SK-MEL-5 (cell line): ENCODE measurements around the gene PPP2R2D. TPM values are rescaled to one million over a fixed set of nuclear protein-coding genes. Genes with fewer than 3 reads are reported as not detected.
A peak's percentile ranks its signal among the peaks of the same experiment; 100 is the strongest.

Experiments used
- DNase-seq: peaks from one replicate; pipeline ENCODE4 v3.0.0-alpha.2; 2016; ENCODE audit warnings: low read depth, low spot score
- in situ Hi-C: cut with HindIII; loops from 2 replicates; pipeline ENCODE4 v1.10.0; 2016; ENCODE audit warnings: low sequenced_read_pairs, high pct_unique_total_duplicates, low pct_unique_long_range_greater_than_20kb
- polyA plus RNA-seq, 2 experiments: library from polyadenylated mRNA; depleted of rRNA; stranded (reverse); fragments of >200 nt; gene quantifications; 2 replicates each; pipeline ENCODE4 v1.2.3, GENCODE V29; 2015
- total RNA-seq: library from RNA; depleted of rRNA; stranded (reverse); fragments of >200 nt; shearing (Covaris generic); gene quantifications from 2 replicates; pipeline ENCODE4 v1.2.3, GENCODE V29; 2014; rRNA removed

Gene PPP2R2D
- 22.8 and 23.6 TPM in 2 replicates for total RNA-seq
- 10.8 and 14.0 TPM in 2 replicates for polyA plus RNA-seq (2015; cell fraction: cytosol; rRNA removed)
- polyA plus RNA-seq (2015; cell fraction: nucleus; rRNA removed): 21.6 and 23.4 TPM in 2 replicates

DNA sequence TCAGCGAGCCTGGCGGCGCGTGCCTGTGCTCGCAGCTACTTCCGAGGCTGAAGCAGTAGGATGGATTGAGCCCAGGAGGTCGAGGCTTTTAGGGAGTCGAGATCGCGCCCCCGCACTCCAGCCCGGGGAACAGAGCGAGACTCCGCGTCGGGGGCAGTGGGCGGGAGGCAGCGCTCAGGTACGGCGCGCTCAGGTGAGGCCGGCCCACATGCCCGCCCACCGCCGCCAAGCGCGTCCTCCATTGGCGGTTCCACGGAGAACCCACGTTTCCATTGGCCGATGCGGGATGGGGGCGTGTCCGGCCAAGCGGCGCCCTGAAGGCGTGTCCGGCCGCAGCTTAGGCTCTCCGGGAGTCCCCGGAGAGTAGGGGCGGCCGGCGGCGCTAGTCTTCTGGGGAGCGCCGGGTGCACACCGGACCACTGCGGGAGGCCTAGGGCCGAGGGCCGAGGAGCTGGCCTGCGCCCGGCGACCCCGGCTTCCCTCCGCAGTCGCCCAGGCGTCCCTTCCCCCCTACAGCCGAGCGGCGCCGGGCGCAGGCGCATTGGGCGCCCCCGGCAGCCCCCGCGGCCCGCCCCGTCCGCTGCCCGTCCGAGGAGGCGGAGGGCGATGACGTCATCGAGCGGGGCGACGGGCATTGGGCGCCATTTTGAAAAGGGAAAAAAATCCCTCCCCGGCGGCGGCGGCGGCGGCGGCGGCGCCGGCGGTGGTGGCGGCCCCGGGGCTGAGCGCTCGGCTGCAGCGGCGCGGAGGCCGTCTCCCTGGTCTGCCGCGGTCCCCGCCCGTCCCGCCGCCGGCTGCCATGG is at the start of gene PPP2R2D:
Gene PPP2R2D, plus strand, starts transcription at position 659 of the 803 bp plus-strand sequence. Its CDS starts 141 bp downstream, at position 800.
- peak; percentile 87 for DNase-seq
- in situ Hi-C loops: no loop called here

DNA sequence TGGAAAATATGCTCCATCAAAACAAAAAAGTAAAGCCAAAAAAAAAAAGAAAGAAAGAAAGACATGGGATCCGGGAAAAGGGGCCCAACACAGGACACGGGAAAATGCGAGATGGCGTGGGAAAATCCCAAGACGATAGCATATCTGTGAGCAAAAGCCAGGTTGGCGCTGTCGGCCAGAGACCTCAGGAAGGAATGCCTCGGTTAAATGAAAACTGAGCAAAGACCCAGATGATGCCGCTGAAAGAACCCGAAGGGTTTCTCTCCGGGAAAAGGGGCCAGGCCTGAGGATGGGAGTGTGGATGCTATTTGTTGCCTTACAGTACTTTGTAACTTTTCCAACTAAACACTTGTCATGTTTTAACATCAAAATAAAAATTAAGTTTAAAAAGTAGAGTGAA is 49.5 kb upstream of the PPP2R2D start:
- DNase-seq: no peak
- in situ Hi-C loops: no loop called here

DNA sequence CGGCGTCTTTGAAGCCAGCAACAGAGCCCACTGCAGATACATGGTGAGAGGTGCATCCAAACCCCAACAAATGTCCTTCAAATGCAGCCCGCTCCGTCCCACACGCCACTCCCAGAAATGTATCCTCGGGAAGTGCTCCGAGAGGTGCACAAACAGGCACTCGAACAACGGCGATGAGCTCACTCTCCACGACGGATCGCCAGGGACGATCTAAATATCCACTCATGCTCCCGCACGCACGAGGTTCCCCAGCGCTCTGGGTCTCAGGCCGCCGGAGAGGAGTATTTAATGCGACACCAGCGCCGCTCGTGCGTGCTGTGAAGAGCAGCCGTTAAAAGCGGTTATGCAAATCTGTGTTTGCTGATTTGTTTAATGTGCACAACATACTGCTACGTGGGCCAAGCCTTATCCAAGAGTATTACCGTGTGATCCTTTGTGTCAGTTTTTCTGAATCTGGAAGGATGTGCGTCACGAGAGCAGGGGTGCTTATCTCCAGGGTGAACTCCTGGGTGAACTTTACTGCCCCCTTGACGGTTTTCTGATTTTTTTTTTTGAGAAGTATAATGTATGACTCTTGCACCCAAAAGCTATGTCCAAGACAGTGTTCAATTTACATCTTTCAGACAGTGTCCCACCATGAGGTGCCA is 48.5 kb upstream of the PPP2R2D start:
- DNase-seq: no peak
- in situ Hi-C loops: no loop called here

DNA sequence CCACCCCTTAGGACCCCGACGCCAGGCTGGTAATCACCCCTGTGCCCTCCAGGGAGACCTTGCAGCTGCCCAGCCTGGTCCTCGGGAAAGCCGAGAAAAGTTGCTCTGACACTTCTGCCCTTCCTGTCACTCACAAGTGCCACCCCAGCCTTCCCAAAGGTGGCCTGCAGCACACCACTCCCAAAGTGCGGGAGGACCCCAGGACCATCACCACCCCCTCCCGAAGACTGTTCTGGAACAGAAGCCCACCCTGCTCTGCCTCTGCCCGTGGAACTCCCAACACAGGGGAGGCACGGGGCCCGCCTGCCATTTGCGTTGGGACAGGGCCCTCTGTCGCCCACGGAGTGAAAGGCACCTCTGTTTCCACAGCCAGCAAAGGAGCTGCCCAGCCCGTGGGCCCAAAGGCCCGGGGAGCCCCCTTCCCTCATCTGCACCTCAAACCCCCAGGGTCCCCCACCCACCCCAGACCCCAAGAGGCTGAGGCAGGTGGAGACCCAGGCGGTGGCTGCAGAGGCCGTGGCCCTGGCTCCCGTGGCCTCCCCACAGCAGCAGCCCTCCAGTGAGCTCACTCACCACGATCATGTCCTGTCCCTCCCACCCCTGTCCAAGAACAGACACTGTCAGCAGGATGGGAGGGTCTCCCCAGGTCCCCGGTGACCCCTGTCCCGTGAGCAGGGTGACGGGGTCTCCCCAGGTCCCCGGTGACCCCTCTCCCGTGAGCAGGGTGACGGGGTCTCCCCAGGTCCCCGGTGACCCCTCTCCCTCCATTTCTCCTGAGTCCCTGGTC is 47.8 kb upstream of the PPP2R2D start:
- no peak for DNase-seq
- in situ Hi-C loops: no loop called here

DNA sequence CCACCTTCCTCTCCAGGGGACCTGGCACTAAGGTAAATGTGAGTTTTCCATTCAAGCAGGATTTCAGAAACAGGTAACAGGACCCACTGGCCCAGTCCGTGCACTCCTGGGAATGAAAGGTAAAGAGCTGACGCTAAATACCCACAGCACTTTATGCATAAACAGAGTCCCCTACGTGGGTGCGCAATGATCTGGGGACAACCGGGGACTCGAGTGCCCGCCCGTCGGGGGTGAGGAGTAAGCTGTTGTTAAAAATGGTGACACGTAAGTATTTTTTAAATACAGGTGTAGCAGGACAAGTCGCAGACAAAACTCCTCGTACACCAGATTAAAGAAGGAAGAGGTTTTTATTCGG is 47.2 kb upstream of the PPP2R2D start:
- in situ Hi-C loops: no loop called here
- DNase-seq: no peak

DNA sequence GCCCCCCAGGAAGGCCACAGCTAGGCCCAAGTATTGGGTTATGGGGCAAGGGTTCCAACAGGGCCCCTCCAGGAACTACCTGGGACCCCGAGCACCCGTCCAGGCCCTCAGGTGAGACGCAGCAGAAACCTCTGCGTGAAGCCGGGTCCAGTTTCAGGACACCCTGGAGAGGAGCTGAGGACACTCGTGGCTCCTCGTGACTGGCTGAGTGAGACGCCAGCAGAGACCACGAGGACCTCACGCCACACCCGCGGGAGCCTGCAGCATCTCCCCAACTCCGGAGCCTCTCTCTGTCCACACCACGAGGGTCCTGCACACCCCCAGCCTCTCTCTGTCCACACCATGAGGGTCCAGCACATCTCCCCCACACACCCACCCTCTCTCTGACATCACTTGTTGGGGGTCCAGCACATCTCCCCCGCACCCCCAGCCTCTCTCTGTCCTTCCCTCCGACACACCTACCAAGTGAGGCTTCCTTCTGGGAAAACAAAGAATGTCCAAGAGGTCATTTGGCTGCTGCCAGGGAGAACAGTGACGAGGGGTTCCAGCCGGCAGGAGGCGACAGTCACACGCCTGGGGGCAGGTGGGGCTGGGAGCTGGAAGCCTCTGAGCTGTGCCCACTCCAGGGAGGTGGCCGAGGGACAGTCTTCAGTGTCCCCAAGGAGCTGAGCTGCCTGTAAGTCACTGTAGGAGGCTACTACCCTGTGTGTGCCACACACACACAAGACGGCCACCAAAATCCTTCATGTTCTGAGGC is 46.1 kb upstream of the PPP2R2D start:
- no peak for DNase-seq
- in situ Hi-C loops: no loop called here

DNA sequence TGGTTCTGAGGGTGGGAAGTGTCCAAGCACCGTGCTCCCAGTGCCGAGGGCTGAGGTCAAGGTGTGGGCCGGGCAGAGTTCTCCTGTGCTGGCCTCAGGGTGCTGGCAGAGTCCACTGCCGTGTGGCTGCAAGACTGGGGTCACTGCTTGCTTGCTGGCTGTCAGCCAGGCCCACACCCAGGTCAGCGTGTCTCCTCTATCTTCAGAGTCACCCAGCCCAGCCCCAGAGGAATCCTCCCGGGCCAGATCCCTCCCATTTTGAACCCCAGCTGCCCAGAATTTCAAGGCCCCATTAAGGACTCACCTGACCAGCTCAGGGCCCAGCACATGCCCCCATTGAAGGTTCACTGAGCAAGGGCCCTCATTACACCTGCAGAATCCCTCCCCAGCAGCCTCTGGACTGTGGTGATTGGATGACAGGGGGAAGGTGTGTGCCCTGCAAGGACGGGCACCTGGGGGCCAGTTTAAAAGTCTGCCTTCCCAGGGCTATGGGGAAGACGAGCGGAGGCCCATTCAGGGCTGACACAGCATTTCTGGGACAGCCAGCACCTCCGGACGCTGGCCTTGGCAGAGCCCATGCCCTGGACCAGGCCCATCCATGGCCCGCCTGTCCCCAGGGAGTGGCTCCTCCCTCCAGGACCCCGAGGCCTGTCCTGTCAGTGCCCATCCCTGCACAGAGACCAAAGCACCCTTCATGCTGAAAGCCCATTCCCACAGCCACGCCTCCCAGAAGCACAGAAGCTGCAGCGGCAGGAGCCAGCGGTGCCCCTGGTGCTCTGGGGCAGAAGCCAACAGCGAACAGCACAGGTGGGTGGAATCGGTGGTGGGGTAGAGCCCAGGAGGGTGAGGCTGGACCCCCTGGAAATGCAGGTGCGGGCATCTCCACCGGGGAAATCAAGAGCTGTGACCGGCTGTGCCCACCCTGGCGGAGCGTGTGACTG is 45.1 kb upstream of the PPP2R2D start:
- in situ Hi-C loops: no loop called here

DNA sequence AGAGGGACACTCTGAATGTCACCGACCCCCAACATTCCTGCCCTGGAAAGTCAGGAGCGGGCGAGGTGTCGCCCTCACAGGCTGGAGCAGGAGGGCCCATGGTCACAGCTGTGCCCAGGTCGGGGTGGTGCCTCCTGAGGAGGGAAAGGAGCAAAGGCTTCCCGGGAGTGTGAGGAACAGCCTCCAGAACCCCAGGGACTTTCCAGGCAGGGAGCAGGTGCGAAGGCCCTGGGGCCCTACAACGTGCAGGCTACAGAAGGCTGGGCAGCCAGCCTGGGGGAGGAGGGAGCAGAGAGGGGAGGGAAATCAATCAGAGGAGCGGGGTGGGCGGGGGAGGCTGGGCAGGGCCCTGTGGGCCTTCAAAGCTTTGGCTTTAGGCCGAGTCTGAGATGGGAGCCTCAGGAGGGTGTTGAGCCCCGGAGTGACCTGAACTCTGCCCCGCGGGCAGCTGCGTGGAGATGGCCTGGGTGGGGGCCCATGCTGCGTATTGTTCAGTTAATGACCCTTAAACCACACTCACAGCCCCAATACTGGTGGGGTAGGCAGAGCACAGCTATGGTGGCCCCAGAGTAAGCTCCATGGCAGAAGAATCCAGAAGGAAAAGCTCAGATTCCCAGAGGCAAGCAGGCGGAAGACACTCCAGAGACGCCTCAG is 44.2 kb upstream of the PPP2R2D start:
- in situ Hi-C loops: no loop called here
- no peak for DNase-seq

More for the DNA sequence above, 45.1 kb upstream of the PPP2R2D start:
- DNase-seq: no peak

DNA sequence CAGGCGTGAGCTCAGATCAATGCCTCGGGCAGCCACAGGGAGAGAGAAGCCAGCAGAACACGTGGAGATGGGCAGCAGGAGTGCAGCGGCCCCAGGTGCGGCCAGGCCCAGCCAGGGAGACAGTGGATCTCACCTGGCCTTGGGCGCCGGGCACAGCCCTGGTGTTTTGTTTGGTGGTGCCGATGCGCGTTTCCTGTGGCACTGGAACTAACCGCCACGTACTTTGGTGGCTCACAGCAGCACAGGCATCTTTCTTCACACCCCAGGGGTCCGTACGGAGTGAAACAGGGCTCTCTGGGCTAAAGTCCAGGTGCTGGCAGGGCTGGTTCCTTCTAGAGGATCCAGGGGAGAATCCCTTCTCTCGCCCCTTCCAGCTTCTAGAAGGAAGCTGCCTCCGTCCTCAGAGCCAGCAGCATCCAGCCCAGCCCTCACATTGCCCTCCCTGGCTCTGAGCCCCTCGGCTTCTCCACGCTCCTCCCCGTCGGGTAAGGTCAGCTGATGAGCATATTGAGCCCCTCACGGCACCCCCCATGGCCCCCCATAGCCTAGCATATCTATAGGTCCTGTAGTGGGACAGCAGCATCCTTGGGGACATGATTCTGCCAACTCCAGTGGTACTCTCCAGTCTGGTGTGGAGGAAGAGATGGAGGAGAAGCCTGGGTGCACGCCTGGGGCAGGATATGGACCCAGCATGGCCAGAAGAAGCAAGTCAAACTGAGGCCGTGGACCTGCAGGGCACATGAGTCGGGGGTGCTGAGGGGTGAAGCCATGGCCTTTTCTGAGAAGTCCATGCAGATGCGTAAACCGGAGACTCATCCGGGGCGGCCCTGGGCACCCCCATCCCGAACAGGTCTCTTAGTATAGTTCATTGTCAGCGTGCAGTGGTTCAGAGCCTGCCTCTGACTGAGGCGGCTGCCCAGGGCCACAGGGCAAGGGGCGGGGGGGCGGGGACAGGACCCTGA is 43.4 kb upstream of the PPP2R2D start:
- no peak for DNase-seq
- in situ Hi-C loops: no loop called here

DNA sequence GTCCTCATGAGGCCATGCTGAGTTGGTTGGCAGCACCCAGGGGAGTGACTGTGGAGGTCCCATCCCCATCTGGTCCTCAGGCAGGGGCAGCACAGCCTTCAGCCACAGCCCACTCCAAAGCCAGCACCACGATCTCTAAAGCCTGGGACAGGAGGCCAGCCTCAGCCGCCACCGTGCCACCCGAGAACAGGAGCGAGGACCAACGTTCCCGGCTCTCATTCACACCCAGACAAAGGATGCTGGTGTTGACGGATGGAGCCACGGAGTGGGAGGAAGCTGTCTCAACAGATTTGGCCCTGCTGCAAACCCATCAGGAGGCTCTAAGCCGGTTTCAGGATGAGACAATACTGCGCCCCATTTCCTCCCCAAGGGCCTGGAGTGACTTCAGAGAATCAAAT is 42.7 kb upstream of the PPP2R2D start:
- in situ Hi-C loops: no loop called here
- no peak for DNase-seq

DNA sequence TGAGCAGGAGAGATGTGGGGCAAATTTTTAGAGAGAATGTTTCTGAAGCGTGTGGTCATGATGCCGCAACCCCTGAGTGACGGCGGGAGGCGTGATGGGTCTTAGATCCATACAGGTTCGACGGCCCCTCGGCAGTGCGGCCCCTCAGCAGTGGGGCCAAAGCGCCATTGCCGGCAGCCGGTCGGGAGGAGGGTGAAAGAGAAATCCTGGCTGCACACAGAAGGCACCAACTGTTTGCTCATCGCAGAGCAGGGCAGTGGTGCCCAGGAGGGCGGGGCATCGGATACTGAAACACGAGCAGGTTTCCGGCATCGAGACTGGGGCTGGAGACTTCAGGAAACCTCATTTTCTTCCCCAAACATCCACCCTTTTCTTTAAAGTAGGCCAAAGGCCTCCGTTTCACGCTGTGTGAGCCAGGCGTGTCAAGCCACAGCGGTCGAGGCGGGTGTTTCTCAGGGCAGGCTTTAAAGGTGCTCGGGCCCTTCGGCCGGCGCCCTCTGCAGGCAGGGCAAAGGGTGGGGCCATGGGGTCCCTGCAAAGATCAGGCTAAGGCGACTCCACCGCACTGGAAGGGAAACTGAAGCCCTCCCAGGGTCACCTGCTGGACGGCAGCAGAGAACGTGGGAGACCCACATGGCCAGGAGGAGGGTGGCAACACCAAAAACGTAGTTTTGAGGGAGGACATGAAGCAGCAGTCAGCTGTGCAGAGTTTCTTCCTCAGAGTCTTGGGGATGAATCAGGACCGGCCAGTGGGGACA is 42.0 kb upstream of the PPP2R2D start:
- no peak for DNase-seq
- in situ Hi-C loops: no loop called here

DNA sequence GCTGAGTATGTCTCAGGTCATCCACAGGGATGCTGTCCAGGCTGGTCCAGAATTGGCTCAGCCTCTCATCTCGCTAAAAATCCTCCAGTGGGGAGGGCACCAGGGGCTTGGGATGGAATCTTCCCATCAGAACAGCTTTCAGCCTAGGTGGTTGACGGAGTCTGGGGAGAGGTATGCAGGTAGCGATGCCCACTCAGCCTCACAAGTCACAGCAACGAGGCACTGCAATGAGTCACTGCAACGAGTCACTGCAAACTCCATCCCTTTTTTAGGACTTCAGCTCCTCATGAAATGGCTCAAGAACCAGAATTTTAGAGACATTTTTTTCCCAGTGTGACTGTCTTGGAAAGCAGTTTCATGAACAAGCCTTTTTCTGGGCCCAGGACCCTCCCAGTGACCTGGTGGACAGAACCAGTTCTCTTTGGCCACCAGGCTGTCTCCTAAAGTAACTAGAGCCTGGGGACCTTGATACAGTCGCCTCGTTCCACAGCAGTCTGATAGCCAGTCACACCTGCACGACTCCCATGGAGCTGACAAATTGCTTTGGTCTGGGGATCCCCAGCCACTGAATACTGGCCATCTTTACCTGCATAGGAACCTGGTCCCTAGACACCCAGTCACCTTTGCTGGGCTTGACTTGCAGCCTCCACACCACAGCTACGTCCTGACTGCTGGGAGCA is 41.3 kb upstream of the PPP2R2D start:
- DNase-seq: no peak
- in situ Hi-C loops: no loop called here

DNA sequence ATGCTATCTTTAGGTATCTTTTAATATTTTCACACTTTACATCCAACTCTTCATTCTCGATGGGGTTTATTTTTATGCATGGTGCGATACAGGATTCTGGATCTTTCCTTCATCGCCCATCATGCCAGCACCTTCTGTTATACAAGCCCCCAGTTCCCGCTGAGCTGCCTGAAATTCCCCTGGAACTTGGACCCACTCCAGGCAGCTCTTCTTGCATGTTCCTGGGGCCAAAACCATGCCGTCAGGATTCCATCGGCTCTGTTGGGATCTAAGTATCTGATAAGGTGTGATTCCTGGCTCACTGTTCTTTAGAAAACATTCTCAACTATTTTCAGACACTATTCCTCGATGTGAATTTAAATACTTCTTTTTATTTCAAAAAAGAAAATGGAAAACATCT is 40.5 kb upstream of the PPP2R2D start:
- in situ Hi-C loops: no loop called here
- no peak for DNase-seq

DNA sequence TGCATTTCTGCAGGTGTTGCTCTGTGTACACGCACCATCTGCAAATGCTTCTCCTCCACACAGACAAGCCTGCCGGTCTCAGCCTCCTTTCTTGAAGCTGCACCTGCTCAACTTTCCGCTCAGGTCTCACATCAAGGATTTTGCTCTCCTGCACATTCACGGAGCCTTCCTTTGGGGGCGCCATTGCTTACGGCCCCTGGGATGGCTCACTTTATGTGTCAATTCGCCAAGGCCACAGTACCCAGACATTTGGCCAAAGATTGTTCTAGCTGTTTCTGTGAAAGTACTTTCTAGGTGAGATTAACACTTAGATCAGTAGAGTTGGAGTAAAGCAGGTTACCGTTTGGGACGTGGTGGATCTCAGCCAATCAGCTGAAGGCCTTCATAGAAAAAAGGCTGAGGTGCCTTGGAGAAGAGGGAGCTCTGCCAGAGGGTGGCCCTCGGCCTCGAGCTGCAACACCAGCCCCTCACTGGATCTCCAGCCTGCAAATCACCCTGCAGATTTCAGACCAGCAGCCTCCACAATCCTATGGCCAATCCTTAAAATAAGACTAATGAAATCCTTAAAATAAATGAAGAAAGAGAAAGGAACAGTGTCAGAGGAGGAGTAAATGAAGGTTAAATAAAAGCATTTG is 39.9 kb upstream of the PPP2R2D start:
- in situ Hi-C loops: no loop called here
- DNase-seq: no peak
